ENCODE data around the gene ANP32D.
"Not testable (repeated sequence)": the region's sequence is repeated elsewhere in the genome, so short reads cannot be mapped to it uniquely, and the experiment has no call there.

ANP32D gene

GRCh38 chr12:48508987-48509386, 36.6 kb downstream of the ANP32D start:
- DNase-seq: no peak

- DNase-seq: no peak
Observed at GRCh38 chr12:48510111-48510510, 37.8 kb downstream of the ANP32D start.

- DNase-seq: no peak
Observed at GRCh38 chr12:48512855-48513254, 40.5 kb downstream of the ANP32D start.

GRCh38 chr12:48514728-48515127, 42.4 kb downstream of the ANP32D start:
- no peak for DNase-seq

- DNase-seq: not testable (repeated sequence)
Observed at GRCh38 chr12:48520381-48520780, 48.0 kb downstream of the ANP32D start.
